Mesendoderm (in vitro differentiated cells): ENCODE data around the gene CSNK1D.

ENCODE experiments used
- DNase-seq: peaks from one replicate; pipeline ENCODE4 v3.0.0; 2013
- H2AK5ac ChIP-seq: 2 replicates; pipeline ENCODE4 v1.6.1; 2013; ENCODE audit warnings: low read length, inconsistent platforms
- H2BK120ac ChIP-seq: 2 replicates; pipeline ENCODE4 v1.6.1; 2013; ENCODE audit warnings: low read depth, mild to moderate bottlenecking, low read length, moderate library complexity, mixed read lengths
- H2BK15ac ChIP-seq: replicated peaks from 2 replicates; pipeline ENCODE4 v1.6.1; 2013; ENCODE audit warnings: low read depth, mild to moderate bottlenecking, moderate library complexity
- H2BK5ac ChIP-seq: 2 replicates; pipeline ENCODE4 v1.6.1; 2013; ENCODE audit warnings: low read length, inconsistent platforms
- H3K18ac ChIP-seq: 2 replicates; pipeline ENCODE4 v1.6.1; 2013; ENCODE audit warnings: mild to moderate bottlenecking, low read length, mixed read lengths
- H3K23ac ChIP-seq: one replicate; pipeline ENCODE4 v1.6.1; 2013; ENCODE audit warnings: low read length
- H3K27ac ChIP-seq: 2 replicates; pipeline ENCODE4 v1.5.1; 2013; ENCODE audit warnings: low read depth, mild to moderate bottlenecking, inconsistent platforms, low read length, moderate library complexity
- H3K27me3 ChIP-seq: 2 replicates; pipeline ENCODE4 v1.6.1; 2013; ENCODE audit warnings: low read length, control low read depth, mild to moderate bottlenecking, inconsistent platforms; ENCODE audit not compliant: insufficient read depth, poor library complexity
- H3K36me3 ChIP-seq: 2 replicates; pipeline ENCODE4 v1.6.1; 2013; ENCODE audit warnings: low read length, inconsistent platforms; ENCODE audit not compliant: control insufficient read depth, insufficient read depth
- H3K4ac ChIP-seq: one replicate; pipeline ENCODE4 v1.6.1; 2013; ENCODE audit warnings: low read depth, mild to moderate bottlenecking, low read length, moderate library complexity
- H3K4me1 ChIP-seq: 2 replicates; pipeline ENCODE4 v1.6.1; 2013; ENCODE audit warnings: low read depth, low read length, inconsistent platforms; ENCODE audit not compliant: control insufficient read depth
- H3K4me2 ChIP-seq: 2 replicates; pipeline ENCODE4 v1.6.1; 2013; ENCODE audit warnings: low read length
- H3K4me3 ChIP-seq: 2 replicates; pipeline ENCODE4 v1.5.1; 2013; ENCODE audit warnings: mild to moderate bottlenecking, low read length
- H3K56ac ChIP-seq: one replicate; pipeline ENCODE4 v1.6.1; 2013; ENCODE audit warnings: low read length
- H3K79me1 ChIP-seq: 2 replicates; pipeline ENCODE4 v1.6.1; 2013; ENCODE audit warnings: low read length, inconsistent platforms
- H3K79me2 ChIP-seq: 2 replicates; pipeline ENCODE4 v1.6.1; 2013; ENCODE audit warnings: mild to moderate bottlenecking, low read length; ENCODE audit not compliant: control insufficient read depth, insufficient read depth
- H3K9ac ChIP-seq: 2 replicates; pipeline ENCODE4 v1.6.1; 2013; ENCODE audit warnings: low read length, inconsistent platforms
- H4K5ac ChIP-seq: one replicate; pipeline ENCODE4 v1.6.1; 2013; ENCODE audit warnings: low read length
- H4K8ac ChIP-seq: one replicate; pipeline ENCODE4 v1.6.1; 2013; ENCODE audit warnings: low read depth, mild to moderate bottlenecking, control low read depth, low read length, moderate library complexity
- WGBS: extraction: QIAGEN DNeasy Blood & Tissue Kit; methylation state at CpG from one replicate; pipeline ENCODE4 v1.1.7; 2013; ENCODE audit warnings: low lambda C conversion rate, missing lambda C conversion rate; ENCODE audit not compliant: insufficient coverage; ENCODE audit errors: extremely low coverage; 5-methylcytosine and 5-hydroxymethylcytosine counted together

Gene CSNK1D

DNA sequence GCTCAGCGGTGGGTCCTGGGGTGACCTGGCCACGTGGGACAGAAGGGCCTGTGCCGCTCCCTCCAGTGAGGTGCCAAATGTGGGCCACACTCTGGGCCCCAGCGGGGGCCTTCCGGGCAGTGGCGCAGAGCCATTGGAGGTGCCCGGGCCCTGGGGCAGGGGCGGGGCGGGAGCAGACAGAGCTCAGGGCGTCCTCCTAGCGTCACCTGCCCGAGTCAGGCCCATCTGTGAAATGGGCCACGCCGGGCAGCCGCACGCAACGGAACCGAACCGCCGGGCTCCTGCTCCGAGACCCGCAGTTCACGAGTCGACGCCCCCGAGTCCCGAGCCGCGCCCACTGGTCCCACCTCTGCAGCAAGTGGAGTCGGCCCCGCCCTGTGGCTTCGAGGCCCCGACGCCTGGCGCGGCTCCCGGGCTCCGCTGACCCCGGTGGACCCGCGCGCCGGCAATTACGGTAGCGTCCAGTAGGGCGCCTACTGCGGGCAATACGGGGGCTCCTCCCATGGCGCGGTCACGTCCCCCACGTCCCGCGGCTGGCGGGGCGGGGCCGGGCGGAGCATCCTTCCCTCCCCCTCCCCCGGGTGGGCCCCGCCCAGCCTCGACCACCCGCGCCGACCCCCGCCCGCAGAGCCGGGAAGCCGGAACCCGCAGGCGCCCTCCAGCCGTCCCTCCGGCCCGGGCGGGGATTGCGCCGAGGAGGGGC is 42.7 kb downstream of the CSNK1D start:
- Histone ChIP-seq H3K27ac (no peak overlapping the region), H3K18ac (peak overlapping the region; percentile 89), H3K23ac (no peak overlapping the region), H2BK120ac (no peak overlapping the region), H4K5ac (no peak overlapping the region), H3K4me1 (no peaks in the 10 kb centered on the region), H2BK15ac (no peak overlapping the region), H2AK5ac (no peak overlapping the region), H4K8ac (no peak overlapping the region), H3K56ac (peak overlapping the region; percentile 91), H3K36me3 (no peaks in the 10 kb centered on the region), H2BK5ac (no peak overlapping the region), H3K4ac (no peak overlapping the region), H3K27me3 (peaks cover 3% of the 10 kb centered on the region), H3K9ac (peak overlapping the region; percentile 76), H3K4me3 (no peak overlapping the region), H3K79me1 (no peaks in the 10 kb centered on the region), H3K4me2 (peak overlapping the region; percentile 52), H3K79me2 (no peaks in the 10 kb centered on the region)
- peak; percentile 77 for DNase-seq
- no CpG with 5 or more reads among the region's 76 CpGs for WGBS

DNA sequence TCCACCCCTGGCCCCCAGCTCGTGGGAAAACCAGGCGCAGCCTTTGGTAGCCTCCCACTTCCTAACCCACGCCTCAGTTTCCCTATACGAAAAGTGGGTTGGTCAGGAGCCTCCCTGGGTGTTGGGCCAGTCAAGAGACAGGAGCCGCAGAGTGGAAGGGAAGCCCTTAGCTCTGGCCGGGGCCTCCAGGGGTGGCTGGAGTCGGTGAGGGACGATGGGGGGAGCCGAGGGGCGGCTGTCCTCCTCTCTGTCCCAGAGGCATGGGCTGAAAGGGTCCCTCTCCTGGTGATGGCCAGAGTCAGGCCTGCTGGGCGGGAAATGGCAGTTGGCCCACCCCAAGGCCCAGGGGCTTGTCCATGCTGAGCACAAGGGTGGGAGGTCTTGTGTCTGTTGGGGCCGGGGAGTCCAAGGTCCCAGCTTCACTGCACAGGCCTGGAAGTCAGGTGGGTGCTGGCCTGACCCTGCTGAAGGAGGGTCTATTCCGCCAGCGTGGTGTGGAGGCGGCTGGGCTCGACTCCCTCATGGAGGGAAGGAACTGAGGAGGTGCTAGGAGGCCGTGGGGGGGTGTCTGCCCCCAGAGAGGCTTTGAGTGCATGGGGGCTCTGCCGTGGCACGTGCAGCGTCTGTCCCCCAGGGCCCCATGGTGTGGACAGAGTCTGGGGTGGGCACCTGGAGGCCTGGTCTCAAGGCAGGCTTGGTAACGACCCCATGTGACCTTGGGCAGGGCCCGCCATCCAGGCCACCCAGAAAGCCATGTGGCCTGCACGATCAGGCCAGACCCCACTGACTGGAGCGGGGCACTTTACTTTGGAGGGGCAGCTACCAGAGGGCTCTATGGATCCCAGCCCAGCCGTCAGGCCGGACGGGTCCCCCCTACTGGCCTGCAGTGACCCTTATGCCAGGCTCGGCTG is 43.5 kb downstream of the CSNK1D start:
- Histone ChIP-seq H2BK15ac (no peak overlapping the region), H3K4me3 (peak overlapping the region; percentile 11), H3K27me3 (peaks cover 3% of the 10 kb centered on the region), H3K9ac (peak overlapping the region; percentile 65), H2BK5ac (no peak overlapping the region), H3K4me2 (peak overlapping the region; percentile 34), H2AK5ac (no peak overlapping the region), H3K27ac (no peak overlapping the region), H4K5ac (no peak overlapping the region), H3K79me2 (no peaks in the 10 kb centered on the region), H2BK120ac (no peak overlapping the region), H3K4me1 (no peaks in the 10 kb centered on the region), H3K79me1 (no peaks in the 10 kb centered on the region), H3K18ac (no peak overlapping the region), H3K56ac (peak overlapping the region; percentile 70), H3K4ac (no peak overlapping the region), H3K36me3 (no peaks in the 10 kb centered on the region), H4K8ac (no peak overlapping the region), H3K23ac (peak overlapping the region; percentile 89)
- DNase-seq = no peak
- WGBS = no CpG with 5 or more reads among the region's 28 CpGs

DNA sequence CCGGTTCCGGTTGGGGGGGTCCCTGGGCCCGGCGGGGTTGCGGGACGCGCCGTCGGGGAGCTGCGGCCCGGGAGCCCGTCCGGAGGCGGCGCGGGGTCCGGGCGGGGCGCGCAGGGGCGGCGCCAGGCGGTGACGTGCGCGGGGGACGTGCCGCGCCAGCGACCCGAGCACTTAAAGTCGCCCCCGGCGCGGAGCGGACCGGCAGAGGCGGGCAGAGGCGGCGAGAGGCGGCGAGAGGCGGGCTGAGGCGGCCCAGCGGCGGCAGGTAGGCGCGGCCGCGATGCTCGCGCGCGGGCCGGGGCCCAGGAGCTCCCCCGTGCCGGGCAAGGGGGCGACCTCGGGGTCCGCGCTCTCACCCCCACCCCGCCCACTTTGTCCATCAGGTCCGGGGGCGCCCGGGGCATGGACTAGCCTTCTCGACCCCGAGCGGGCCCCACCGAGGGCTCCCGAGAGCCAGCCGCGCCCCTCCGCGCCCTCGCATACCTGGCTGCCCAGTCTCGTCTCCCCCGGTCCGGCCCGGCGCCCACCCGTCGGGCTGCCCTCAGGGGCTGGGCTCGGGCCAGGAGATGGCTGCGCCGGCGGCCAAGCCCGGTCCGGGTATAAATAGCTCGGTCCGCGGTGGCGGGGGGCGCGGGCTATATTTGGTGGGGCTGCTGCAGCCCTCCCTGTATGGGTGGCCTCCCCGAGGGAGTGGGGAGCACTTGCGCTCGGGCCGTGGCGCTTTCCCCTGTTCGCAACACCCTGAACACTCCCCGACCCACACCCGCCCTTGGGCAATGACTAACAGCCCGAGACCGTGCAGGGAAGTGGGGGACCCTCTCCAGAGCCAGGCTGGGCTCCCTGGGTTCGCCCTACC is 44.4 kb downstream of the CSNK1D start, which contains the start of gene SLC16A3:
SLC16A3 (plus strand) TSS at position 201 of the 856 bp plus-strand sequence. CDS start 6,967 bp downstream, outside the sequence.
- WGBS = no CpG with 5 or more reads among the region's 105 CpGs
- Histone ChIP-seq H3K27ac (no peak within 1 kb of the TSS), H3K79me1 (no peaks in the 10 kb centered on the region), H4K5ac (no peak within 1 kb of the TSS), H3K56ac (peak within 1 kb of the TSS; percentile 83), H3K27me3 (peaks cover 3% of the 10 kb centered on the region), H3K4me2 (peak within 1 kb of the TSS; percentile 34), H4K8ac (peak within 1 kb of the TSS; percentile 44), H3K23ac (peak within 1 kb of the TSS; percentile 89), H3K4me1 (no peaks in the 10 kb centered on the region), H2BK120ac (no peak within 1 kb of the TSS), H3K4me3 (peak within 1 kb of the TSS; percentile 15), H3K9ac (peak within 1 kb of the TSS; percentile 71), H3K36me3 (no peaks in the 10 kb centered on the region), H3K18ac (peak within 1 kb of the TSS; percentile 51), H2BK15ac (no peak within 1 kb of the TSS), H2BK5ac (no peak within 1 kb of the TSS), H3K4ac (peak within 1 kb of the TSS; percentile 19), H3K79me2 (no peaks in the 10 kb centered on the region), H2AK5ac (no peak within 1 kb of the TSS)
- DNase-seq = peak; percentile 55

DNA sequence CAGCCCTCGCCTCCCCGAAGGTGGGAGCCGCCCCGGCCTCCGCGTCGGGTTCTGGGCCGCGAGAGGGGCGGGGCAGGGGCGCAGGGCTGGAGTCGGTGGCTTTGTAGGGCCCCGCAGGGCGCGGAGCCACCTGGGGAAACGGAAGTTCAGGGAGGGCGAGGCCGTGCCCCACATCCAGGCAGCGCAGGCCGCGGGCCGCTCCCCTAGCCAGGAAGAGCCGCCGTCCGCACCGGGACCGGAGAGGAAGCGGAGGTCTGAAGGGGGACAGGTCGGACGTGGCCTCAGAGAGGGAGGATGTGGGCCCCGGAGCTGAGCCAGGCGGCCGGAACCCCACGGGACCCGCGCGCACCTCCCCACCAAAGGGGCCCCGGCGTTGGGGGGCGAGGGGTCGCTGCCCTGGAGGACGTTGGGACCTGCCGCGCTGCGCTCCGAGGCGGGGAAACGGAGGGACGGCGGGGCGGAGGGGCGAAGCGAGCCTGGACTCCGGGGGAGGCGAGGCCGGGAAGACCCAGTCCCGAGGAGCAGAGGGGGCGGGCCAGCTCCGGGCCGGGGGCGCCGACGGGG is 45.1 kb downstream of the CSNK1D start:
- DNase-seq = no peak
- H3K27ac ChIP-seq = no peak overlapping the region
- peaks cover 3% of the 10 kb centered on the region for H3K27me3 ChIP-seq
- peak overlapping the region; percentile 71 for H3K9ac ChIP-seq
- peak overlapping the region; percentile 83 for H3K56ac ChIP-seq
- WGBS = no CpG with 5 or more reads among the region's 63 CpGs
- peak overlapping the region; percentile 44 for H4K8ac ChIP-seq
- H3K23ac ChIP-seq = peak overlapping the region; percentile 30
- no peak overlapping the region for H4K5ac ChIP-seq
- no peaks in the 10 kb centered on the region for H3K36me3 ChIP-seq
- H3K79me2 ChIP-seq = no peaks in the 10 kb centered on the region
- no peak overlapping the region for H2BK120ac ChIP-seq
- H2BK5ac ChIP-seq = no peak overlapping the region
- no peaks in the 10 kb centered on the region for H3K79me1 ChIP-seq
- no peak overlapping the region for H2BK15ac ChIP-seq
- H3K4ac ChIP-seq = peak overlapping the region; percentile 19
- peak overlapping the region; percentile 51 for H3K18ac ChIP-seq
- no peaks in the 10 kb centered on the region for H3K4me1 ChIP-seq
- H3K4me2 ChIP-seq = peak overlapping the region; percentile 23
- H3K4me3 ChIP-seq = peak overlapping the region; percentile 3
- H2AK5ac ChIP-seq = no peak overlapping the region

DNA sequence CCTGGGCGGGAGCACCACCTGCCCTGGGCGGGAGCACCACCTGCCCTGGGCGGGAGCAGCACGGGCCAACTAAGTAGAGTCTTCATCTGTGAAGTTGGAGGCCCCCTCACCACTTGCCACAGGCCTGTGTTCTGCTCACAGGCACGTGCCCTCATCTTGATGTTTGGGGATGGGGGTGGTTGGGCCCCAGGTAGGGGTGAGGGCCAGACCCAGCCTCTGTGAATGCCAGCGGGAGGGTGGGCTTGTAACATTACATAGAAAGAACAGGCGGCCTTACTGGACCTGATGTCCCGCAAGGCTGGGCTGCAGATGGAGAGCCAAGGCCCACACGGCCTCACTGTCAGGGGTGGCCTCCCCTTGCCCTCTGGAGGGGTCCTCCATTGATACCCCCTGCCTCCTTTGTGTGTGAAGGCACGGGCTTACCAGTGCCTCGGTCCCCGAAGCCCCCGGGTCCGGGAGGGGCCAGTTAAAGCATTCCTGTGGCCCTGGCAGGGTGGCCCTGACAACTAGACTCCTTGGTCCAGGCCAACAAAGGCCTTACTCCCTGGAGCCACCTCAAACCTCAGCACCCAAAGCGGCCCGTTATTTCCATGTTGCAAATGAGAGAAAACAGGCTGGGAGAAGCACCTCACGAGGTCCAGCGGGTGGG is 45.7 kb downstream of the CSNK1D start:
- H3K4me2 ChIP-seq = no peak overlapping the region
- H3K4me3 ChIP-seq = no peak overlapping the region
- no peak overlapping the region for H3K56ac ChIP-seq
- no peaks in the 10 kb centered on the region for H3K79me2 ChIP-seq
- H3K36me3 ChIP-seq = no peaks in the 10 kb centered on the region
- WGBS = no CpG with 5 or more reads among the region's 18 CpGs
- DNase-seq = no peak
- no peak overlapping the region for H3K23ac ChIP-seq
- H3K9ac ChIP-seq = peak overlapping the region; percentile 17
- H3K4ac ChIP-seq = no peak overlapping the region
- no peak overlapping the region for H2BK5ac ChIP-seq
- no peak overlapping the region for H4K8ac ChIP-seq
- no peak overlapping the region for H4K5ac ChIP-seq
- H3K27ac ChIP-seq = no peak overlapping the region
- H2AK5ac ChIP-seq = no peak overlapping the region
- no peak overlapping the region for H2BK120ac ChIP-seq
- H3K4me1 ChIP-seq = no peaks in the 10 kb centered on the region
- H3K18ac ChIP-seq = no peak overlapping the region
- peaks cover 3% of the 10 kb centered on the region for H3K27me3 ChIP-seq
- H3K79me1 ChIP-seq = no peaks in the 10 kb centered on the region
- no peak overlapping the region for H2BK15ac ChIP-seq
